IPS DF 6.9 (cell line): ENCODE measurements around the gene CARMIL1.

Experiments
- DNase-seq: peaks from one replicate; pipeline ENCODE4 v3.0.0-alpha.2; 2013; ENCODE audit warnings: low read depth, low spot score
- H3K27ac ChIP-seq: one replicate; pipeline ENCODE4 v1.5.1; 2013; ENCODE audit warnings: low read length, control low read depth
- H3K27me3 ChIP-seq: 2 replicates; pipeline ENCODE4 v1.6.1; 2013; ENCODE audit warnings: mild to moderate bottlenecking, low read length; ENCODE audit not compliant: control insufficient read depth, insufficient read depth
- H3K36me3 ChIP-seq: 2 replicates; pipeline ENCODE4 v1.6.1; 2013; ENCODE audit warnings: low read length; ENCODE audit not compliant: control insufficient read depth, insufficient read depth
- H3K4me1 ChIP-seq: 2 replicates; pipeline ENCODE4 v1.6.1; 2013; ENCODE audit warnings: low read length; ENCODE audit not compliant: control insufficient read depth, insufficient read depth
- H3K4me3 ChIP-seq: 2 replicates; pipeline ENCODE4 v1.5.1; 2013; ENCODE audit warnings: mild to moderate bottlenecking, low read length
- H3K9me3 ChIP-seq: 2 replicates; pipeline ENCODE4 v1.6.1; 2013; ENCODE audit warnings: low read length, inconsistent platforms; ENCODE audit not compliant: control insufficient read depth, insufficient read depth
- WGBS: extraction: QIAGEN DNeasy Blood & Tissue Kit; methylation state at CpG from one replicate; pipeline ENCODE4 v1.1.7; 2013; ENCODE audit warnings: mixed read lengths, missing lambda C conversion rate; ENCODE audit not compliant: insufficient read length, insufficient coverage; 5-methylcytosine and 5-hydroxymethylcytosine counted together

CARMIL1 gene

DNA sequence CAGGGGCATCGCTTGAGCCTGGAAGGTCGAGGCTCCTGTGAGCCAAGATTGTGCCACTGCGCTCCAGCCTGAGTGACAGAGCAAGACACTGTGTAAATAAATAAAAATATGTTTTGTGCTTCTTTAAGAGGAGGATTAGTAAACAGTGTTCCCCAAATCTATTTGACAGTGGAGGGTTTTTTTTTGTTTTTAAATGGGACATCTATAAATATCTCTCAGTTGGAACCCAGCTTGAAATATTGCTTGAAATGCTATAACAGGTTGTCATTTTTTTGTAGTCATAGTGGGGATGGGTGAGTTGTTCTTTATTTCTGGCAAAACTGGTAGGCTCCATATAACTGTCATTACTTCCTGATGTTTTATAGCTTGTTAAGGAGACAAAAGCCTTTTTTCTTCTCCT, 54.3 kb downstream of the CARMIL1 start:
- DNase-seq: no peak
- no peak overlapping the region for H3K27ac ChIP-seq
- no CpG with 5 or more reads among the region's 3 CpGs for WGBS
- no peaks in the 10 kb centered on the region for H3K9me3 ChIP-seq
- H3K4me3 ChIP-seq: no peak overlapping the region
- no peaks in the 10 kb centered on the region for H3K36me3 ChIP-seq
- H3K27me3 ChIP-seq: no peaks in the 10 kb centered on the region
- peaks cover 16% of the 10 kb centered on the region for H3K4me1 ChIP-seq

DNA sequence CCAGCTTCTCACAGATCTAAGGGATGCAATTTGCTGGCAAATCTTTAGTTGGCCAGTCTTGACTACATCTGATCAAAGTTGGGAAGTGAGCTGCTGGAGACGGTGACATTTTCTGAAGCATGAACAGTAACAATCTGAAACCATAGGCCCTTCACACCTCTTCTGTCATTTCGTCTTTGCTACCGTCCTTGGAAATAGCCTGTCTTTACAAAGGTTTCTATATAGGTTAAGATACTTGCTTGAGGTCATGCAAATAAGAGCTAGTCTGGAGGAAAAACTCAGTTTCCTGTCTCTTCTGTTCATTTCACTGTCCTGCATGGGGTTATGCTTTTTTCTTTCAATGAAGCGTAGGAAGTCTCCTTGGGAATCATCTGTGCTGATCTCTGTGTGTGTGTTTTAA, 55.6 kb downstream of the CARMIL1 start:
- Histone ChIP-seq H3K27ac (no peak overlapping the region), H3K36me3 (no peaks in the 10 kb centered on the region), H3K9me3 (no peaks in the 10 kb centered on the region), H3K27me3 (no peaks in the 10 kb centered on the region), H3K4me1 (peaks cover 16% of the 10 kb centered on the region), H3K4me3 (no peak overlapping the region)
- DNase-seq: no peak
- no CpG with 5 or more reads among the region's 4 CpGs for WGBS

DNA sequence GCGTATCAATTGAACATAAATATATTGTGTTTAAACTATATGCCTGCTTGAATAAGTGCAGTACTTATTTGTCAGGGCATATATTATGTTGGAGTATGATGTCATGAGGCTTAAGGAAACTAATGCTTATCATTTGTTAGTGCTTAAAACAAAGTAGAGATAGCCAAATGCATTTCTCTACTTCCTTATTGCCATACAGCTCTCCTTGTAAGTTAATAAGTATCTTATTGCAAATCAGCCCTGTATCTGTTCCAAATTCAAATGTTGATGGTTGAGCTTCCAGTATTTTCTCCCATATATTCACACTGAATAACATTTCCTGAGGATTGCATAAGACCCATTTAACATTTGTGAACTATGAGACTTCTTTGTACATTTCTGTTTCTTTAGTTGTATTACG, 57.8 kb downstream of the CARMIL1 start:
- Histone ChIP-seq H3K27ac (no peak overlapping the region), H3K4me3 (no peak overlapping the region), H3K36me3 (no peaks in the 10 kb centered on the region), H3K9me3 (no peaks in the 10 kb centered on the region), H3K4me1 (peaks cover 13% of the 10 kb centered on the region), H3K27me3 (no peaks in the 10 kb centered on the region)
- no peak for DNase-seq
- WGBS: no CpG with 5 or more reads among the region's 2 CpGs

DNA sequence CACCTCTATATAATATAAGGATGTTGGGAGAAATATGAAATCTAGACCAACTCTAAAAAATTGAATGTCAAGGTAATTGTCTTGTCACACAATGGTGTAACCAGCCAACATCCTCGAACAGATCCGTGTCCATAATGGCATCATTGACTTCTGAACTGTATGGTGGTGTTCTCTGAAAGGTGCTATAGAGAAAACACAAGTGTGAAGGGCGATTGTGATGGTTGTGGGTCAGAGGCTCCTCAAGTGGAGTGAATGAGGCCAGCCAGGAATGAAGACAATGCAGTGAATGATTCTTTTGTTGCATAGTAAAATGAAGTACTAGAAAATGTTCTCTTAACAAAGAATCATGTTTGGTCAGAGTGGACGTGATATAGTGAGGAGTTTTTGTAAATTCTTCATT, 58.3 kb downstream of the CARMIL1 start:
- no peak overlapping the region for H3K4me3 ChIP-seq
- H3K4me1 ChIP-seq: peaks cover 14% of the 10 kb centered on the region
- no peaks in the 10 kb centered on the region for H3K27me3 ChIP-seq
- no peaks in the 10 kb centered on the region for H3K9me3 ChIP-seq
- no peak overlapping the region for H3K27ac ChIP-seq
- DNase-seq: no peak
- H3K36me3 ChIP-seq: no peaks in the 10 kb centered on the region
- WGBS: 100% methylated on average over 1 of the region's 4 CpGs

DNA sequence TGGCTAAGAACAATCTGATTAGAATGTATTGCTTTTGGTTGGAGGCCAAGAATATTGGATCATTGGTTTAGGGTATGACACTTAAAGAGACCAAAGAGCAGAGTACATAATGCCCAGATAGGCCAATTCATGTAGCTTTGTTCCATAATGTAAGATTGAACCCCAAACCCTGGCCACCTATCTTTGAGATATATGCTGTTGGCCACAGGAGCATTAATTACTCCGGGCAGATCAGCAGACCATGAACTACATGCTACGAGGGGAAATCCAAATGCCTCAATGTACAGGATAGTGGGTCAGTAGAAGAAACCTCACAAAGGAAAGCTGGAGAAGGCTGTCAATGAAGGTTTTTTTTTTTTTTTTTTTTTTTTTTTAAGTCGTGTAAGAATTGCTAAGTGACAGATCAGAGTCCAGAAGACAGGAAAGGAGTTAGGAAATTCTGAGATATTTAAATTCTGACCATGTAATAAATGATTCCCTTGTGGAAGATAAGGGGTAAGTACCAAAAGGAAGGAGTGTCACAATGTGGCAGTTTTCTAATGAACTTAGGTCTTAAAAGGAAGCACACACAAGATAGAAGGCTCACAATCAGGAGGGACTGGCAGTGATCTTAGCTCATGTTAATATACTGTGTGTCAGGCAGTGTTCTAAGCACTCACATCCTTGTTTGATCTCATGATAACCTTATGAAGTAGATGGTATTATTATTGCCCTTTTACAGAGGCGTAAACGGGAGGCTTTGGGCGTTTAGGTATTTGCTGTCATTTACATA, 61.4 kb downstream of the CARMIL1 start:
- no peak overlapping the region for H3K27ac ChIP-seq
- H3K9me3 ChIP-seq: no peaks in the 10 kb centered on the region
- no peak for DNase-seq
- H3K27me3 ChIP-seq: no peaks in the 10 kb centered on the region
- no peak overlapping the region for H3K4me3 ChIP-seq
- no peaks in the 10 kb centered on the region for H3K36me3 ChIP-seq
- H3K4me1 ChIP-seq: peaks cover 5% of the 10 kb centered on the region
- WGBS: no CpG with 5 or more reads among the region's 6 CpGs

DNA sequence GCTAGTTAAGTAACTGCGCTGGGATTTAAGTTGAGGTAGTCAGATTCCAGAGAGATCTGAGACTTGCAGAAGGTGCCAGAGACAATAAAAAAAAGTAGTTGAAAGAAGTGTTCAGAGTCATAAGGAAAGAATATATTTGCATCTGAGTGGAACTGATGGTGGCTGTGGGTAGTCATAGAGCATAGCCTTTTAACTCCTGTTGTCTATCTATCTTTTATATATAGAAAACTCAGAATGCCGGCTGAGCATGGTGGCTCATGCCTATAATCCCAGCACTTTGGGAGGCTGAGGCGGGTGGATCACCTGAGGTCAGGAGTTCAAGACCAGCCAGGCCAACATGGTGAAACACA, 62.0 kb downstream of the CARMIL1 start:
- Histone ChIP-seq H3K27ac (no peak overlapping the region), H3K27me3 (no peaks in the 10 kb centered on the region), H3K9me3 (no peaks in the 10 kb centered on the region), H3K4me3 (no peak overlapping the region), H3K4me1 (peaks cover 4% of the 10 kb centered on the region), H3K36me3 (no peaks in the 10 kb centered on the region)
- no CpG with 5 or more reads among the region's 3 CpGs for WGBS
- no peak for DNase-seq

DNA sequence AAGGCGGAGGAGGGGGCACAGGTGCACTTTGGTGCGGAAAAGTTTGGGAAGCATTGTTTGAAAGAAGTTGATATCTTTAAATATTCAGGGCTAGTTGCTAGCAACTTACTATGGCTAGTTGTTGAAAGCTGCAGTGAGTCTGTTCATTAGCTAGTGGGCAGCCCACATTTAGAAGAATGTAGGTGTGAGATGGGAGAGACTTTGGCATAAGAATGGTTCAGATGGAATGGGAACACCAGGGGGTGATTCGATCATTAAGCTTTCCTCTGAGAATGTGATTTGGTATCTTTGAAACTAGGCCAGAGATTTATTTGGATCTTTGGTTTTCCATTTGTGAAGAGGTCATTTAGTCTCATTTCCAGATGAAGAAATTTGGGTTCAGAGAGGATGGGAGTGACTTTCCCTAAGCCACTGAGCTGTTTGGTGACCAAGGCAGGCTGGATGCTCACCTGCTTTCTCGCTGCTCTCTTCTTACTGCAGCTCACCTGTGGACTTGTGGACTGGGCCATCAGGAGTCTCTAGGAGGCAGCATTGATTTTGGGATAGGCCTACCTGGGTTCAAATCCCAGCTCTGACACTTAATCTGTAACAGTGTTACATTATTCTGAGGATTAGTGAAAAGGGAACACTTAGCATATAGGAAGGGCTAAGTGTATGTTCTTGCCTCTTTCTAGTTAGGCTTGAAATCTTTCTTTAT, 62.9 kb downstream of the CARMIL1 start:
- no CpG with 5 or more reads among the region's 4 CpGs for WGBS
- DNase-seq: peak; percentile 33
- H3K36me3 ChIP-seq: no peaks in the 10 kb centered on the region
- H3K4me3 ChIP-seq: no peak overlapping the region
- no peak overlapping the region for H3K27ac ChIP-seq
- no peaks in the 10 kb centered on the region for H3K9me3 ChIP-seq
- H3K27me3 ChIP-seq: no peaks in the 10 kb centered on the region
- H3K4me1 ChIP-seq: peaks cover 4% of the 10 kb centered on the region

DNA sequence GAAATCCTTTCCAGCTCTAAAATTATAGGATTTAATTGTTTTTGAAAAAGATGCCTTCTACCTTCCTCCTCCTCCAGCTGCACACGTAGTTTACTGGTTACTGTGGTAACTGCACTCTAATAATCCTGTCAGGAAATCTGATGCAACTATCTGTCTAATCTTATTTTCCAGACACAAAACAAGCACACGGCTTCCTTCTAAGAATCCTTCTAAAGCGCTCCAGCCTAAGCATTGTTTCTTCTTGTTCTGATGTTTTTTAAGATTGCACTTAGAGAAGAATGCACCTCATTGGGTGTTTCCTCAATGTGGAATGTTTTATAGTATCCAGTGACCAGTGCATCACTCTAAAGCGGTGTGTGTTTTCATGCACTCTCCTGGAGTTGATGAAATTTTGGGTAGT, 63.6 kb downstream of the CARMIL1 start:
- Histone ChIP-seq H3K4me3 (no peak overlapping the region), H3K36me3 (no peaks in the 10 kb centered on the region), H3K9me3 (no peaks in the 10 kb centered on the region), H3K27me3 (no peaks in the 10 kb centered on the region), H3K4me1 (peaks cover 3% of the 10 kb centered on the region), H3K27ac (no peak overlapping the region)
- no CpG with 5 or more reads among the region's 4 CpGs for WGBS
- no peak for DNase-seq

DNA sequence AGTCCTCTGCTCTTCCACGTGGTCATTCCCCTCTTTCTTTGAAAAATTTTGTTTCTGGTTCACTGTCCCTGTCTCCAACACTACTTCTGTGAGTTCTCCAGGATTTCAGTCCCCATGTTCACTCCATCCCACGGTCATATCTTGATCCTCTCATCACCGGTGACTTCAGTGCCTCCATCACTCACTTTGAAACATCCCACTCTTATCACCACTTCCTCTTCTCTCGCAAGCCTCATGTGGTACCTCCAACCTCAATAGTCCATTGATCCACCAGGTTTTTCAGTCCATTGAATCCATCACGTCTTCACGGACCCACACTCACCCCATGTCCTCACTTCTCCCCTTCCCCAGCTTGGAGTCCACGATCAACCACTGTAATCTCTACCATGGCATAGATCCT, 64.8 kb downstream of the CARMIL1 start:
- H3K36me3 ChIP-seq: no peaks in the 10 kb centered on the region
- H3K4me3 ChIP-seq: no peak overlapping the region
- H3K27me3 ChIP-seq: no peaks in the 10 kb centered on the region
- H3K4me1 ChIP-seq: peaks cover 3% of the 10 kb centered on the region
- no peaks in the 10 kb centered on the region for H3K9me3 ChIP-seq
- no peak overlapping the region for H3K27ac ChIP-seq
- DNase-seq: no peak
- WGBS: no CpG with 5 or more reads among the region's 7 CpGs

DNA sequence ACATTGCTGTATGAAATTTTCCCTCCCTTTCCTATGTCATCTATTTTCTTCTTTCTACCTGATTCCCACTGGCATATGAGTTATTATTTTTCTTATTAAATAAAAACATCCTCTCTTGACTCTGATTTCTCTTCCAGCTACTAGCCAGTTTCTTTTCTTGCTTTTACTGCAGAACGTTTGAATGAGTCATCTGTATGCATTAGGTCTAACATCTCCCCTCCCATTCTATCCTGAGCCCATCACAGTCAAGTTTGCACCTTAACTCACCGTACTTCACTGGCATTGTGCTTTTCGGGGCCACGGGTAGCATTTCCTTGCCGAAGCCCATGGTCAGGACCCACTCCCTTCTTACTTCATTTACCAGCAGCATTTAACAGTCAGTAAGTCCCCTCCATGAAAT, 65.7 kb downstream of the CARMIL1 start:
- Histone ChIP-seq H3K4me3 (no peak overlapping the region), H3K9me3 (no peaks in the 10 kb centered on the region), H3K27ac (no peak overlapping the region), H3K4me1 (peaks cover 3% of the 10 kb centered on the region), H3K27me3 (no peaks in the 10 kb centered on the region), H3K36me3 (no peaks in the 10 kb centered on the region)
- no peak for DNase-seq
- WGBS: no CpG with 5 or more reads among the region's 5 CpGs

DNA sequence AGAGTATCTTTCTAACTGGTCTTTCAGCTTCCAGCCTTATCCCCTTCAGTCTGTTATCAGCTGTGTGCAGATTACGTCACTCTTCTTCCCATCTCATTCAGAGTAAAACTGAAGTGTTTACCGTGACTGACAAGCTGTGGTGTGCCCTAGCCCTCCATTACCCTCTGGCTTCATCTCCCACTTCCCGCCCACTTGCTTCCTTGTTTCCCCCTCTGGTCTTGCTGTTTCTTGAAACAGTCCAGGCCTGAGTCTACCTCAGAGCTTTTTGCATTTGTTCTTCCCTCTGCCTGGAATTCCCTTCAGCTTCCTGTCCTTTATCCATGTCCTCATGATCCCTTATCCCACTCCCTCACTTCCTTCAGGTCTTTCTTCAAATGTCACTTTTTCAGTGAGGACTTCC, 66.9 kb downstream of the CARMIL1 start:
- no peaks in the 10 kb centered on the region for H3K9me3 ChIP-seq
- no peak overlapping the region for H3K27ac ChIP-seq
- no CpG with 5 or more reads among the region's 3 CpGs for WGBS
- peaks cover 3% of the 10 kb centered on the region for H3K4me1 ChIP-seq
- H3K4me3 ChIP-seq: no peak overlapping the region
- no peaks in the 10 kb centered on the region for H3K27me3 ChIP-seq
- no peak for DNase-seq
- H3K36me3 ChIP-seq: no peaks in the 10 kb centered on the region
